Upper lobe of right lung (tissue), 1 donor: ENCODE data around the gene UNC13D. TPM values are rescaled to one million over a fixed set of nuclear protein-coding genes. Genes with fewer than 3 reads are reported as not detected.

Source experiments
- ATAC-seq: fragments of 200-7000 bp; cut with Tn5 transposase; one replicate; pipeline ENCODE4 v1.9.1; 2020; ENCODE audit warnings: mild to moderate bottlenecking, moderate library complexity
- DNase-seq: peaks from one replicate; pipeline ENCODE4 v3.0.0-alpha.2; 2020
- H3K27ac ChIP-seq: fragments of 200-600 bp; one replicate; pipeline ENCODE4 v1.8.0; 2022
- H3K27me3 ChIP-seq: fragments of 200-600 bp; one replicate; pipeline ENCODE4 v1.8.0; 2022; ENCODE audit warnings: mild to moderate bottlenecking
- H3K36me3 ChIP-seq: fragments of 200-600 bp; one replicate; pipeline ENCODE4 v1.8.0; 2022
- H3K4me1 ChIP-seq: fragments of 200-600 bp; one replicate; pipeline ENCODE4 v1.8.0; 2022
- H3K4me3 ChIP-seq: fragments of 200-600 bp; one replicate; pipeline ENCODE4 v1.8.0; 2022; ENCODE audit warnings: mild to moderate bottlenecking
- H3K9me3 ChIP-seq: fragments of 200-600 bp; one replicate; pipeline ENCODE4 v1.8.0; 2022
- intact Hi-C: fragments of 100-400 bp; cut with DNase I; formaldehyde crosslinking; loops from one replicate; pipeline ENCODE4 v1.11.0; 2022
- total RNA-seq: library from RNA; stranded (reverse); fragmentation: NEBNext Ultra II Directional; extraction: Animal tissue kit (Norgen Biotek cat#: 25700); gene quantifications from one replicate; pipeline ENCODE4 v1.2.1, GENCODE V29; 2021
- TF ChIP-seq, protein P1 (sequence below): fragments of 200-600 bp; IDR thresholded peaks from one replicate; pipeline ENCODE4 v1.8.0; 2022; ENCODE audit warnings: antibody characterized with exemption
- donor health status: DM: no; HTN: yes; CAD: no; lungs with severe emphysema.

UNC13D gene
- total RNA-seq, 1 donor from 2014 or later, result 145 TPM

DNA sequence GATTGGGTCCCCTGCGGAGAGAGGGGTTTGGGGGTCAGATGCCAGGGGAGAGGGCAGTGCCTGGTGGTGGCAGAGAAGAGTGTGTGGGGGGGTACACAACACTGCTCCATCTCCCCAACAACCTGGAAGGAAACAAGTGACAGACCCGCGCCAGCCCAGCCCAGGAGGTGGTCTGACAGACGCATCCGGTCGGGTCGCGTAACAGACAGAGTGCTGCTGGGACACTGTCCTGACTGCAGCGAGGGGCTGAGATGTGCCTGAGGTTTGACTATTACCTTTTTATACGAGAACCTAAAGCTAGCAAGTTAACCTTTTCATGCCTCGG is 16.2 kb downstream of the UNC13D start:
- Histone ChIP-seq H3K27ac (peak overlapping the region; percentile 77), H3K27me3 (no peaks in the 10 kb centered on the region), H3K4me1 (peaks cover 16% of the 10 kb centered on the region), H3K36me3 (peaks cover 57% of the 10 kb centered on the region), H3K4me3 (peak overlapping the region; percentile 24), H3K9me3 (no peaks in the 10 kb centered on the region)
- intact Hi-C loops, result no loop called here
- TF ChIP-seq, protein P1, sequence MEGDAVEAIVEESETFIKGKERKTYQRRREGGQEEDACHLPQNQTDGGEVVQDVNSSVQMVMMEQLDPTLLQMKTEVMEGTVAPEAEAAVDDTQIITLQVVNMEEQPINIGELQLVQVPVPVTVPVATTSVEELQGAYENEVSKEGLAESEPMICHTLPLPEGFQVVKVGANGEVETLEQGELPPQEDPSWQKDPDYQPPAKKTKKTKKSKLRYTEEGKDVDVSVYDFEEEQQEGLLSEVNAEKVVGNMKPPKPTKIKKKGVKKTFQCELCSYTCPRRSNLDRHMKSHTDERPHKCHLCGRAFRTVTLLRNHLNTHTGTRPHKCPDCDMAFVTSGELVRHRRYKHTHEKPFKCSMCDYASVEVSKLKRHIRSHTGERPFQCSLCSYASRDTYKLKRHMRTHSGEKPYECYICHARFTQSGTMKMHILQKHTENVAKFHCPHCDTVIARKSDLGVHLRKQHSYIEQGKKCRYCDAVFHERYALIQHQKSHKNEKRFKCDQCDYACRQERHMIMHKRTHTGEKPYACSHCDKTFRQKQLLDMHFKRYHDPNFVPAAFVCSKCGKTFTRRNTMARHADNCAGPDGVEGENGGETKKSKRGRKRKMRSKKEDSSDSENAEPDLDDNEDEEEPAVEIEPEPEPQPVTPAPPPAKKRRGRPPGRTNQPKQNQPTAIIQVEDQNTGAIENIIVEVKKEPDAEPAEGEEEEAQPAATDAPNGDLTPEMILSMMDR, result no peak
- no peak for DNase-seq
- no peak for ATAC-seq

DNA sequence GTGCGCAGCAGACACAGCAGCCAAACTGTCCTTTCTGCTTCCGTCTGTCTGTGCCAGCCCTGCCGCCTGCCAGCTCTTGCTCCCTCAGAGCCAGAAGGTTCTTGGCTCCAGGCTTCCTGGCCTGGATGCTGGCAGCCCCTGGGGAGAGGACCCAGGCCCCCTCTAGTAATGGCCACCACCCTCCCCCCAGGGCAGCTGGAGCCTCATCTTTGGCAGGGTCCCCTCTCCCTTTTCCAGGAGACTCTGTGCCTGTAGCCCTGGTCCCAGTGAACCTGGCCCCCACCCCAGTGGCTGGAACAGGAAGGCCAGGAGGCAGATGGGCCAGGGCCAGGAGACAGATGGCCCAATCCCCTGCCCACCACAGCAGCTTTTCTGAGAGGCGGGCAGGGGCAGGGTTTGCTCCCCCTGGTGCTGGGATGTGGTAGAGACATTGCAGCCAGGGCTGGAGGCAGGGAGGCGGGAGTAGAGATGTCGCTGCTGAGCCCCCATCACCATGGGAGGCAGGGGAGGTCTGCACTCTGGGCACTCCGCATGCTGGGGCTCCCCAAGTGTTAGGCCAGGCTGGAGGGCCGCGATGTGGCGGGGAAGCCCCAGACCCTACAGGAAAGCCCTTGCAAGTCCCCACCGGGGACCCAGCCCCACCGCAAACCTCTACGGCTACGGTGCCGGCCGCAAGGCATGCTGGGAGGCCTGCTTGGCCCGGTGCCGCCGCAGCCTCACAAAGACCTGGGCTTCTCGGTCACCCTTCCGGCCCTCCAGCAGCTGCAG is 16.7 kb downstream of the UNC13D start:
- peaks cover 63% of the 10 kb centered on the region for H3K36me3 ChIP-seq
- ATAC-seq (peak; percentile 50), DNase-seq (no peak)
- intact Hi-C loops, result no loop called here
- TF ChIP-seq, protein P1, result peak; percentile 64
- H3K4me3 ChIP-seq, result peak overlapping the region; percentile 24
- H3K27me3 ChIP-seq, result no peaks in the 10 kb centered on the region
- H3K4me1 ChIP-seq, result peaks cover 16% of the 10 kb centered on the region
- no peaks in the 10 kb centered on the region for H3K9me3 ChIP-seq
- peak overlapping the region; percentile 77 for H3K27ac ChIP-seq

DNA sequence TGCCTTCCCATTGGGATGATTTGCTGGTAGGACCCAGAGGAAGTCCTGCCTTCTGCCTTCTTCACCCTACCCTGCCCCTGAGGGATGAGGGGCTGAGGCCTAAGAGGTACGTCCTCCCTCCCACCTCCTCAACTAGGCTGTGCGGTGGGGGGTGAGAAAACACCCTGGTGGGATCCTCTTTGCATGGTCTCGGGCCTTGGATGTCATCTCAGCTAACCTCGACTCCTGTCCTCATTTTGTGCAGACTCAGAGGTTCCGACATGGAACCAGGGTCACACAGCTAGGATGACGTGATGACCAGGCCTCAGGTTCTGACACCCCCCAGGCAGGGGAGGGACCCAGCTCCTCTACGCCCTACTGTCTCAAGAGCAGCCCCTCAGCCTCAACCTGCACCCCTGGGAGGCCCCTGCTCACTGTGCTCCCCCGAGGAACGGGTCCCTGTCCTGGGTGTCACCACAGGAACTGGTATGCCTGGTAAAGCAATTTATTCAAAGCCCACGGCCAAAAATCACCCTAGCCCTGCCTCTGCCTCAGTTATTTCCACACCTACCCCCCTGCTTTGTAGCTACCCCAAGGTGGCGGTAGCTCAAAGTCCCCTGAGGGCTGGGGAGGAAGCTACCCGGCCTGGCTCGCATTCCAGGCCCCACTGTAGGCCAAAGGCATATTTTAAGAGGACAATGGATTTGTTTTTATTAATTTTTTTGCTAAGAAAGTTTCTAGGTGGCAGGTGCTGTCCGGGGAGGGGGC is 17.5 kb downstream of the UNC13D start:
- Histone ChIP-seq H3K36me3 (peaks cover 67% of the 10 kb centered on the region), H3K27me3 (no peaks in the 10 kb centered on the region), H3K4me3 (no peak overlapping the region), H3K27ac (peak overlapping the region; percentile 77), H3K9me3 (no peaks in the 10 kb centered on the region), H3K4me1 (peaks cover 16% of the 10 kb centered on the region)
- intact Hi-C loops, result no loop called here
- DNase-seq (no peak), ATAC-seq (no peak)
- TF ChIP-seq, protein P1, result no peak

DNA sequence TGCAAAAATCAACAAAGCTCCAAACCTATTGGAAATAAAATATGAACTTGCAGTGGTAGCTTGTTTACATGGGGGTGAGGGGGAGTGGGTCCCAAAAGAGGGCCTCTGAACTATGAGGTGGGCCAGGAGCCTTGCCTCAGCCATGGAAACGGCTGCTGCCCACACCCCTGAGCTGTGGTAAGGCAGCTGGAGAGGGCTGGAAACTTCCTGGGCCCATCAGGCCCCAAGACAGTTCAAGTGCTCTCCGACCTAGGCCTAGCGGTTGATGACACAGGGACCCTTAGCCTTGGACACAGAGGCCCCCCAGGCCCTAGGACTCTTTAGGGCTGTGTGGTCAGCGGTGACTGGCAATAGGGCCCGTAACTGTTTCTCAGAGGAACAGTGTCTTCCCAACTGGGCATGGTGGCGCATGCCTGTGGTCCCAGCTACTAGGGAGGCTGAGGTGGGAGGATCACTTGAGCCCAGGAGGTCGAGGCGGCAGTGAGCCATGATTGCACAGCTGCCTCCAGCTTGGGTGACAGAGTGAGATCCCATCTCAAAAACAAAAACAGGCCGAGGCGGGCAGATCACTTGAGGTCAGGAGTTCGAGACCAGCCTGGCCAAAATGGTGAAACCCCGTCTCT is 18.3 kb downstream of the UNC13D start:
- H3K36me3 ChIP-seq, result peaks cover 69% of the 10 kb centered on the region
- H3K4me1 ChIP-seq, result peaks cover 16% of the 10 kb centered on the region
- H3K4me3 ChIP-seq, result no peak overlapping the region
- H3K9me3 ChIP-seq, result no peaks in the 10 kb centered on the region
- ATAC-seq (no peak), DNase-seq (no peak)
- no peak overlapping the region for H3K27ac ChIP-seq
- no peaks in the 10 kb centered on the region for H3K27me3 ChIP-seq
- intact Hi-C loops, result no loop called here
- TF ChIP-seq, protein P1, result no peak

DNA sequence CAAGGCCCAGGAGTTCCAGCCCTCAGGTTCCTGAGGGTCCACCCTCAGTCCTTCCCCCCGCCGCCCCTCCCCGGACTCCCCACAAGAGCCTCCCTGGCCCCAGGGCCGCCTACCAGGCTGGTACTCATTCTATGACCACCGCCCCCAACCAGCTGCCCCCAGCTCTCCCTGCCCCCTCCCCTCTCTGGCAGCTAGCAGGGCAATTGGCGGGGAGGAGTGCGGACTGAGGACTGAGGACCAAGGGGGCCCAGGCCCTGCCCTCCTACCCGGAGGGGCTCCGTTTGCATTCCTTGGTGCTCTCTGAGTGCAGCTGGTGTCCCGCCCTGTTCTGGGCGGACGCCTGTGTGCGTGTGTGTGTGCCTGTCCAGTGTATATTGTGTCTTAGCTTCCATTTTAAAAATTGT is 19.1 kb downstream of the UNC13D start:
- H3K4me1 ChIP-seq, result peaks cover 16% of the 10 kb centered on the region
- no peak overlapping the region for H3K27ac ChIP-seq
- TF ChIP-seq, protein P1, result no peak
- no peaks in the 10 kb centered on the region for H3K27me3 ChIP-seq
- intact Hi-C loops, result no loop called here
- H3K36me3 ChIP-seq, result peaks cover 69% of the 10 kb centered on the region
- H3K9me3 ChIP-seq, result no peaks in the 10 kb centered on the region
- no peak for ATAC-seq
- no peak overlapping the region for H3K4me3 ChIP-seq
- no peak for DNase-seq
